GM12878 (cell line): Measurements from ENCODE around the gene VMP1. TPM values are rescaled to one million over a fixed set of nuclear protein-coding genes. Genes with fewer than 3 reads are reported as not detected.

ENCODE experiments used
- ATAC-seq: fragments of 200-7000 bp; cut with Tn5 transposase; 3 replicates; pipeline ENCODE4 v1.9.1; 2020; ENCODE audit warnings: mild to moderate bottlenecking, moderate library complexity
- BruUV-seq: library from RNA; stranded (reverse); fragments of 400-500 nt; replicated peaks from 2 replicates; lab custom pipeline; 2021; lab: Mats Ljungman, UMichigan
- CTCF ChIA-PET: fragments of 300-600 bp; sonication (Branson Sonifier 250); formaldehyde crosslinking; extraction: SDS; loops from one replicate; lab custom pipeline; 2021; ENCODE audit warnings: inconsistent platforms; lab: Yijun Ruan, JAX
- POLR2A ChIA-PET: fragments of 350-600 bp; formaldehyde crosslinking; extraction: SDS; loops from one replicate; lab custom pipeline; 2021; ENCODE audit warnings: inconsistent platforms; lab: Charles Lee
- RAD21 ChIA-PET: fragments of 300-600 bp; sonication (Branson Sonifier 250); formaldehyde crosslinking; loops from one replicate; lab custom pipeline; 2023; ENCODE audit warnings: antibody characterized with exemption; ENCODE audit not compliant: unreplicated experiment; lab: Charles Lee
- SMC1A ChIA-PET: fragments of 300-600 bp; sonication (Branson Sonifier 250); formaldehyde crosslinking; loops from one replicate; lab custom pipeline; 2023; ENCODE audit not compliant: unreplicated experiment, uncharacterized antibody; lab: Charles Lee
- DNase-seq: peaks from one replicate; pipeline ENCODE4 v3.0.0-alpha.2; 2011; ENCODE audit warnings: low read depth, low spot score
- FAIRE-seq: peaks from 3 replicates; lab custom pipeline; 2011; peaks lifted over from hg19 to GRCh38; lab: Jason Lieb, UNC
- H2AFZ ChIP-seq: 2 replicates; pipeline ENCODE4 v1.6.0; 2011; ENCODE audit warnings: low read depth, low read length, control low read depth; ENCODE audit not compliant: control insufficient read depth
- H3K27ac ChIP-seq: 2 replicates; pipeline ENCODE4 v1.5.1; 2011; ENCODE audit warnings: control low read depth; ENCODE audit not compliant: control insufficient read depth, insufficient read depth
- H3K27me3 ChIP-seq, 2 experiments: replicated peaks in 1 of 2; 2 replicates each; pipeline versions ENCODE4 v1.6.0 to v1.6.1; 2011; ENCODE audit warnings: low read length in 1 of 2; ENCODE audit not compliant: control insufficient read depth in 2 of 2, insufficient read depth in 2 of 2
- H3K36me3 ChIP-seq, 2 experiments: 2 replicates each; pipeline ENCODE4 v1.5.1; 2011; ENCODE audit warnings: low read length in 1 of 2; ENCODE audit not compliant: control insufficient read depth in 2 of 2, insufficient read depth in 2 of 2
- H3K4me1 ChIP-seq: 2 replicates; pipeline ENCODE4 v1.6.1; 2011; ENCODE audit warnings: mild to moderate bottlenecking, low read length, moderate library complexity, mixed read lengths; ENCODE audit not compliant: control insufficient read depth, insufficient read depth
- H3K4me2 ChIP-seq: 2 replicates; pipeline ENCODE4 v1.6.0; 2011; ENCODE audit warnings: control low read depth; ENCODE audit not compliant: control insufficient read depth, insufficient read depth
- H3K4me3 ChIP-seq: fragments of 200-600 bp; sonication (generic); 2 replicates; pipeline ENCODE4 v1.5.1; 2016
- H3K79me2 ChIP-seq: 2 replicates; pipeline ENCODE4 v1.6.0; 2011; ENCODE audit warnings: low read length; ENCODE audit not compliant: control insufficient read depth, insufficient read depth
- H3K9ac ChIP-seq: 2 replicates; pipeline ENCODE4 v1.8.0; 2011; ENCODE audit warnings: low read length, control low read depth, mixed read lengths; ENCODE audit not compliant: control insufficient read depth, insufficient read depth
- H3K9me3 ChIP-seq: replicated peaks from 3 replicates; pipeline ENCODE4 v1.5.1; 2011; ENCODE audit warnings: mild to moderate bottlenecking, low read length; ENCODE audit not compliant: control insufficient read depth, insufficient read depth
- H4K20me1 ChIP-seq: 2 replicates; pipeline ENCODE4 v1.6.0; 2011; ENCODE audit not compliant: control insufficient read depth, insufficient read depth
- EED ChIP-seq: sonication (generic); IDR thresholded peaks from 2 replicates; pipeline ENCODE4 v1.6.1; 2016; ENCODE audit warnings: antibody characterized with exemption, low read depth
- EZH2 ChIP-seq: IDR thresholded peaks from 2 replicates; pipeline ENCODE4 v1.6.1; 2012; ENCODE audit warnings: low read depth, mild to moderate bottlenecking, control low read depth, inconsistent platforms, low read length, borderline replicate concordance; ENCODE audit not compliant: control insufficient read depth
- HCFC1 ChIP-seq: fragments of 150-350 bp; IDR thresholded peaks from 2 replicates; pipeline ENCODE4 v1.6.1; 2014; ENCODE audit warnings: low read length
- NFXL1 ChIP-seq: fragments of 450-650 bp; IDR thresholded peaks from 2 replicates; pipeline ENCODE4 v1.6.1; 2017; ENCODE audit warnings: antibody characterized with exemption, mild to moderate bottlenecking, borderline replicate concordance
- POLR2A ChIP-seq: IDR thresholded peaks from 2 replicates; pipeline ENCODE4 v1.6.1; 2011; ENCODE audit warnings: low read depth, mild to moderate bottlenecking, low read length
- POLR2AphosphoS5 ChIP-seq: IDR thresholded peaks from 2 replicates; pipeline ENCODE4 v1.6.1; 2011; ENCODE audit warnings: mild to moderate bottlenecking, low read length, inconsistent platforms
- TBL1XR1 ChIP-seq: IDR thresholded peaks from 2 replicates; pipeline ENCODE4 v1.6.1; 2012; ENCODE audit warnings: low read depth, low read length, improper control_type of control experiment
- ZNF622 ChIP-seq: fragments of 450-650 bp; IDR thresholded peaks from 2 replicates; pipeline ENCODE4 v1.6.1; 2017; ENCODE audit warnings: mild to moderate bottlenecking, inconsistent platforms
- WGBS: methylation state at CpG from one replicate; pipeline ENCODE4 v1.1.6; 2016; ENCODE audit warnings: low lambda C conversion rate; ENCODE audit not compliant: insufficient replicate concordance, insufficient coverage; ENCODE audit errors: missing lambda C conversion rate; 5-methylcytosine and 5-hydroxymethylcytosine counted together
- in situ Hi-C: fragments of 300-500 bp; cut with MboI; formaldehyde crosslinking; loops from 9 replicates; pipeline ENCODE4 v1.14.3; 2018; ENCODE audit warnings: mixed read lengths
- intact Hi-C: fragments of 100-400 bp; cut with micrococcal nuclease; formaldehyde crosslinking; loops from one replicate; pipeline ENCODE4 v1.14.2; 2022; ENCODE audit not compliant: unreplicated experiment
- polyA plus RNA-seq, 11 experiments: library from polyadenylated mRNA; depleted of rRNA in 4 of 11; unstranded in 6 of 11; stranded (reverse) in 5 of 11; fragments of >200 nt; fragmentation: Nextera tagmentation in 4 of 11; fragmentation: Illumina TruSeq in 1 of 11; extraction: Ambion mirVana in 4 of 11; extraction: Trizol in 1 of 11; gene quantifications; 1 replicate in 1 of 11; 2 replicates in 10 of 11; pipeline versions ENCODE4 v1.2.1 to v1.2.3, GENCODE V29; 2011 to 2016; ENCODE audit warnings: inconsistent platforms in 2 of 11, missing spikeins in 2 of 11, low read depth in 1 of 11
- total RNA-seq, 4 experiments: library from RNA; depleted of rRNA in 3 of 4; stranded (reverse); fragments of >200 nt in 3 of 4; fragmentation: Illumina TruSeq in 1 of 4; extraction: Trizol in 1 of 4; gene quantifications; 2 replicates each; pipeline versions ENCODE4 v1.2.1 to v1.2.3, GENCODE V29; 2013 to 2021
- TF ChIP-seq, protein P1 (sequence below): fragments of 450-650 bp; conservative IDR thresholded peaks from 2 replicates; pipeline ENCODE4 v1.6.1; 2017; ENCODE audit warnings: mild to moderate bottlenecking, moderate library complexity

The VMP1 gene
- total and polyA plus RNA-seq, 10 of the 15 experiments (the other 5 are each of a cell fraction or from before 2014, with no cell fraction given), result 88.4 to 199 (median 132) TPM

- Histone ChIP-seq H3K9ac (no peak overlapping the region), H3K4me2 (no peak overlapping the region), H3K4me3 (no peak overlapping the region), H4K20me1 (no peaks in the 10 kb centered on the region), H3K36me3 (no peaks in the 10 kb centered on the region), H3K9me3 (no peaks in the 10 kb centered on the region), H3K4me1 (0 out of 2 replicates have a peak, but pooled peaks cover 2% of the 10 kb centered on the region), H3K27ac (no peak overlapping the region), H3K79me2 (no peaks in the 10 kb centered on the region), H2AFZ (no peak overlapping the region), H3K27me3 (no peaks in the 10 kb centered on the region)
- DNase-seq (no peak), FAIRE-seq (no peak), ATAC-seq (no peak)
- ChIA-PET CTCF (interaction anchor here (0.6 to 3.1 kb wide), 18 partner anchors 13 to 215 kb away, joined by 3 to 25 read pairs (median 6); partner anchors contain the start of genes PTRH2 and VMP1), SMC1A (interaction anchor here (0.6 to 2.1 kb wide), 22 partner anchors 13 to 336 kb away, joined by 3 to 18 read pairs (median 5); partner anchors contain the start of gene TUBD1), RAD21 (interaction anchor here (0.6 to 3.7 kb wide), 14 partner anchors 11 to 547 kb away, joined by 3 to 24 read pairs (median 5); no protein-coding TSS in a partner anchor), POLR2A (interaction anchor here (0.7 to 2.2 kb wide), 9 partner anchors 9 to 126 kb away, joined by 3 to 27 read pairs (median 3); no protein-coding TSS in a partner anchor)
- no TSS peak for BruUV-seq
- intact Hi-C loops (no loop called here), in situ Hi-C loops (no loop called here)
- WGBS, result 96% methylated on average over 5 of the region's 5 CpGs
- peak; percentile 73; the same call in 1 of the 2 replicates for TF ChIP-seq NFXL1
- TF ChIP-seq EED, result no peak
These were observed 150.8 kb downstream of the VMP1 start for GRCh38 chr17:59858167-59858816.

DNA sequence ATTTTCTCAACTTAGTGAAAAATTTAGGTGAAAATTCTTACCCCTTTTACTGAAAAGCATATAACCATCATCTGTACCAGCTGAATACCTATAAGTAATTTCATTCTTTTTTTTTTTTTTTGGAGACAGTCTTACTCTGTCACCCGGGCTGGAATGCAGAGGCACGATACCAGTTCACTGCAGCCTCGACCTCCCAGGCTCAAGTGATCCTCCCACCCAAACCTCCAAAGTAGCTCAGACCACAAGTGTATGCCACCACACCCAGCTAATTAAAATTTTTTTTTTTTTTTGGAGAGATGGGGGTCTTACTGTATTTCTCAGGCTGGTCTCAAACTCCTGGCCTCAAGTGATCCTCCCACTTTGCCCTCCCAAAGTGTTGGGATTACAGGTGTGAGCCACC lies 151.5 kb downstream of the VMP1 start:
- intact Hi-C loops (loop anchor here (1.0 kb wide), 2 partner anchors 106 to 112 kb away; no protein-coding TSS in a partner anchor), in situ Hi-C loops (no loop called here)
- Histone ChIP-seq H3K36me3 (no peaks in the 10 kb centered on the region), H2AFZ (no peak overlapping the region), H4K20me1 (no peaks in the 10 kb centered on the region), H3K27ac (no peak overlapping the region), H3K4me1 (no peaks in the 10 kb centered on the region), H3K9ac (no peak overlapping the region)
- BruUV-seq, result no TSS peak
- CTCF ChIA-PET, result interaction anchor here (0.6 to 3.1 kb wide), 26 partner anchors 11 to 339 kb away, joined by 3 to 25 read pairs (median 5); partner anchors contain the start of genes PTRH2 and VMP1
- no peak for ATAC-seq
- RAD21 ChIA-PET, result interaction anchor here (0.9 to 3.7 kb wide), 17 partner anchors 10 to 548 kb away, joined by 3 to 24 read pairs (median 5); no protein-coding TSS in a partner anchor
- 20% methylated on average over 1 of the region's 3 CpGs for WGBS
- TF ChIP-seq ZNF622, result no peak
- no peak for TF ChIP-seq EZH2
- TF ChIP-seq, protein P1, sequence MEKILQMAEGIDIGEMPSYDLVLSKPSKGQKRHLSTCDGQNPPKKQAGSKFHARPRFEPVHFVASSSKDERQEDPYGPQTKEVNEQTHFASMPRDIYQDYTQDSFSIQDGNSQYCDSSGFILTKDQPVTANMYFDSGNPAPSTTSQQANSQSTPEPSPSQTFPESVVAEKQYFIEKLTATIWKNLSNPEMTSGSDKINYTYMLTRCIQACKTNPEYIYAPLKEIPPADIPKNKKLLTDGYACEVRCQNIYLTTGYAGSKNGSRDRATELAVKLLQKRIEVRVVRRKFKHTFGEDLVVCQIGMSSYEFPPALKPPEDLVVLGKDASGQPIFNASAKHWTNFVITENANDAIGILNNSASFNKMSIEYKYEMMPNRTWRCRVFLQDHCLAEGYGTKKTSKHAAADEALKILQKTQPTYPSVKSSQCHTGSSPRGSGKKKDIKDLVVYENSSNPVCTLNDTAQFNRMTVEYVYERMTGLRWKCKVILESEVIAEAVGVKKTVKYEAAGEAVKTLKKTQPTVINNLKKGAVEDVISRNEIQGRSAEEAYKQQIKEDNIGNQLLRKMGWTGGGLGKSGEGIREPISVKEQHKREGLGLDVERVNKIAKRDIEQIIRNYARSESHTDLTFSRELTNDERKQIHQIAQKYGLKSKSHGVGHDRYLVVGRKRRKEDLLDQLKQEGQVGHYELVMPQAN, result no peak
- TF ChIP-seq TBL1XR1, result no peak
- no peak for TF ChIP-seq HCFC1
- no peak for TF ChIP-seq POLR2A
- no peak for TF ChIP-seq POLR2AphosphoS5
- TF ChIP-seq, all 136 proteins: peak for 0
- no peak for FAIRE-seq
- Histone ChIP-seq H3K79me2 (no peaks in the 10 kb centered on the region), H3K4me3 (no peak overlapping the region), H3K4me2 (no peak overlapping the region), H3K9me3 (no peaks in the 10 kb centered on the region), H3K27me3 (no peaks in the 10 kb centered on the region)
- SMC1A ChIA-PET, result interaction anchor here (0.6 to 2.1 kb wide), 27 partner anchors 12 to 337 kb away, joined by 3 to 18 read pairs (median 5); partner anchors contain the start of genes PTRH2, TUBD1 and VMP1
- no peak for DNase-seq
- POLR2A ChIA-PET, result interaction anchor here (0.7 to 2.2 kb wide), 10 partner anchors 13 to 127 kb away, joined by 3 to 27 read pairs (median 4); no protein-coding TSS in a partner anchor
